ENCODE results near the gene CA11. TPM values are rescaled to one million over a fixed set of nuclear protein-coding genes. Genes with fewer than 3 reads are reported as not detected.
A peak's percentile ranks its signal among the peaks of the same experiment; 100 is the strongest.

The CA11 gene
- total RNA-seq, 1 donor from 2014 or later: 9.1 TPM

DNA sequence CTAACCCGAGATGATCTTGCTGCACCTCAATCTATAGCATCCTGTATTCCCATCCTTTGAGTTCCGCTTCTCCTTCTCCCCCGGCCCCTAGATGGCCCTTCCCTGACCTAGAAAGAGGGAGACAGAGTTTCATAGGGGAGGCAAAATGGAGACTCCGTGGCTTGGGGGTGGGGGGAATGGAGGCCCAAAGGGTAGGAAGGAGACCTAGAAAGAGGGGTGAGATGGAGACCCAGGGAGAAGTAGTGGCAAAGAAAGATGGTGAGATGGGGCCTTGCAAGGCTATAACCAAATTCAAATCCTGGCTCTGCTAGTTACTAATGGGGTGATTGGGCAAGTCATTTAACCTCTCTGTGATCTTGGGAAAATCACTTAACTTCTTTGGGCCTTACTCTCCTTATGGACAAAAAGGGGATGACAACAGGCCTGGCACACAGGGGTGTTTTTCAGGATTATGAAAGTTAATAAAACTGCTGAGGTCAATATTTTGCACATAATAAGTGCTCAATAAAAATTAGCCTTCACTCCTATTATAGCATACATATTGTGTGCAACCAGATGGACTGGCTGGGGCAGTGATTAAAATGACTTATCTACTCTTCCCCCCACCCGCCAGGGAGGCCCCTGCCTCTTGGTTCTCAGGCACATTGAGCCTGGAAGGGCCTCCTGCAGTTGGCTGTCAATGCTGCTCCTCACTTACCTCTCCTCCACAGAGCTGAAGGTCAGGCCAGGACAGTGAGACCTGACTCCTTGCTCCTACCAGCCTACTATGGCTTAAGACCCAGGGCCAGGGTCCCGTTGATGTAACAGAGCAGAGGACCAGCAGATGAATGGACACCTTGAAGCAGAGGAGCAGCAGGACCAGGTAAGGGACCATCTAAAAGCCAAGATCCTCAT lies 26.0 kb downstream of the CA11 start:
- no peak for DNase-seq (ENCODE audit: low spot score)
- Mint-ChIP-seq H3K4me3 (ENCODE audit: unreplicated experiment) (peak overlapping the region; percentile 93), H3K27me3 (ENCODE audit: low read depth) (no peaks in the 10 kb centered on the region), H3K27ac (ENCODE audit: unreplicated experiment) (peak overlapping the region; percentile 97), H3K4me1 (ENCODE audit: low read depth) (peaks cover 58% of the 10 kb centered on the region), H3K36me3 (ENCODE audit: low read depth) (peaks cover 18% of the 10 kb centered on the region), H3K9me3 (ENCODE audit: low read depth) (no peaks in the 10 kb centered on the region)
- TF ChIP-seq CTCF (IDR thresholded peaks at IDR 0.05): no peak

GRCh38 chr19:48618916-48619691 lies 26.9 kb downstream of the CA11 start, which contains the start of the genes RPL18 and SPHK2:
Gene RPL18 (minus strand): TSS chr19:48619178. CDS start chr19:48619143, 35 bp downstream.
Gene SPHK2 (plus strand): TSS chr19:48619506. CDS start chr19:48620515, 1,009 bp downstream.
- Mint-ChIP-seq H3K27ac (ENCODE audit: unreplicated experiment) (peak within 1 kb of the TSS; percentile 97), H3K4me1 (ENCODE audit: low read depth) (peaks cover 53% of the 10 kb centered on the region)

GRCh38 chr19:48618278-48618915 lies 27.6 kb downstream of the CA11 start:
- peak overlapping the region; percentile 97 for H3K27ac Mint-ChIP-seq (ENCODE audit: unreplicated experiment)
- peak overlapping the region; percentile 93 for H3K4me3 Mint-ChIP-seq (ENCODE audit: unreplicated experiment)
- TF ChIP-seq CTCF (IDR thresholded peaks at IDR 0.05): no peak
- no peak for DNase-seq (ENCODE audit: low spot score)
- H3K36me3 Mint-ChIP-seq (ENCODE audit: low read depth): peaks cover 17% of the 10 kb centered on the region
- H3K9me3 Mint-ChIP-seq (ENCODE audit: low read depth): no peaks in the 10 kb centered on the region
- H3K4me1 Mint-ChIP-seq (ENCODE audit: low read depth): peaks cover 45% of the 10 kb centered on the region
- H3K27me3 Mint-ChIP-seq (ENCODE audit: low read depth): no peaks in the 10 kb centered on the region

More at GRCh38 chr19:48618916-48619691, 26.9 kb downstream of the CA11 start, which contains the start of the genes RPL18 and SPHK2:
- Mint-ChIP-seq H3K4me3 (ENCODE audit: unreplicated experiment) (peak within 1 kb of the TSS; percentile 93), H3K36me3 (ENCODE audit: low read depth) (peaks cover 18% of the 10 kb centered on the region), H3K27me3 (ENCODE audit: low read depth) (no peaks in the 10 kb centered on the region), H3K9me3 (ENCODE audit: low read depth) (no peaks in the 10 kb centered on the region)
- peak; percentile 20 for TF ChIP-seq CTCF (IDR thresholded peaks at IDR 0.05)
- peak; percentile 98 for DNase-seq (ENCODE audit: low spot score)

DNA sequence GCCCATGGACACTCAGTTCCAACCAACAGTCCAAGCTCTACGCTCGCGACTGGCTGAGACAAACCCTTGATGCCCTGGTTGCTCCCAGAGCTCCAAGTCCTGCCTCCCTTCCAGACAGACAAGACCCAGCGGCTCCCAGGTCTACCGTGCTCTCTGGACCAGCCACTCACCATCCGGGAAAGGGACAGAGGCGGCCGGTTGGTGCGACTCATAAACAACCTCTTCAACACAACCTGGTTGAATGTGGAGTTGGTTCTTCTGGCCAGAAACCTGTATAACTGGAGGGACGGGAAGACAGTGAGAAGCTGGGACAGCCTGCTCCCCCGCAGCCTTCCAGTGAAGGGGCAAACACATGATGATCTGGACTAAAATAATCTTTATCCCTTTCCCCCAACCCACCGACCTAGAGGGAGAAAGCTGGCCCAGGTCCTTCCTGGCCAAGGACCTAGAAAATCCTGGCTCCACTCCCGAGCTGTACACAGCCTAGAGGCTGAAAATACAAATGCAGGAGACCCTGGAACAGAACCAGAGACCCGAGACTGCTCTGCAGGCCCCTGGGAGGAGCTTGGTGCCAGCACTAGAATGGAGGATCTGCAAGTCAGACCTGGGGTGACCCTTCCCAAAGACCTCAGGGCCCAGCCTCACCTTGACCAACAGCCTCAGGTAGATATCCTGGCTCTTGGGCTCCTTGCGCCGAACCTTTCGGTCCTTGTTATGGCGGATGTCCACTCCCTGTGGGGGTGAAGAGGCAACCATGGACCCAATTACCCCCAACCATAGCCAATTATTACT lies 28.6 kb downstream of the CA11 start:
- peak overlapping the region; percentile 65 for H3K27ac Mint-ChIP-seq (ENCODE audit: unreplicated experiment)
- no peak for TF ChIP-seq CTCF (IDR thresholded peaks at IDR 0.05)
- no peaks in the 10 kb centered on the region for H3K9me3 Mint-ChIP-seq (ENCODE audit: low read depth)
- H3K4me3 Mint-ChIP-seq (ENCODE audit: unreplicated experiment): peak overlapping the region; percentile 93
- H3K36me3 Mint-ChIP-seq (ENCODE audit: low read depth): peaks cover 15% of the 10 kb centered on the region
- H3K27me3 Mint-ChIP-seq (ENCODE audit: low read depth): no peaks in the 10 kb centered on the region
- DNase-seq (ENCODE audit: low spot score): no peak
- peaks cover 39% of the 10 kb centered on the region for H3K4me1 Mint-ChIP-seq (ENCODE audit: low read depth)

Data from chondrocyte (in vitro differentiated cells).